ENCODE measurements around the gene STAC2.

Gene STAC2

GRCh38 chr17:39235555-39236449 is 10.1 kb upstream of the STAC2 start:
- in situ Hi-C loops (cut with HindIII; ENCODE audit: low sequenced_read_pairs): no loop called here

- in situ Hi-C loops (cut with HindIII; ENCODE audit: low sequenced_read_pairs): no loop called here
These were observed 6.1 kb upstream of the STAC2 start for GRCh38 chr17:39231591-39232551.

- in situ Hi-C loops (cut with HindIII; ENCODE audit: low sequenced_read_pairs): no loop called here
These were observed 5.4 kb upstream of the STAC2 start for GRCh38 chr17:39231091-39231561.

GRCh38 chr17:39230361-39230760 is 4.6 kb upstream of the STAC2 start:
- in situ Hi-C loops (cut with HindIII; ENCODE audit: low sequenced_read_pairs): no loop called here

- in situ Hi-C loops (cut with HindIII; ENCODE audit: low sequenced_read_pairs): no loop called here
These were observed 3.6 kb upstream of the STAC2 start for GRCh38 chr17:39229274-39229913.

- in situ Hi-C loops (cut with HindIII; ENCODE audit: low sequenced_read_pairs): no loop called here
These were observed 1.7 kb upstream of the STAC2 start for GRCh38 chr17:39227364-39227919.

- in situ Hi-C loops (cut with HindIII; ENCODE audit: low sequenced_read_pairs): no loop called here
These were observed 376 bp upstream of the STAC2 start for GRCh38 chr17:39225959-39226683.

- in situ Hi-C loops (cut with HindIII; ENCODE audit: low sequenced_read_pairs): no loop called here
These were observed 902 bp downstream of the STAC2 start for GRCh38 chr17:39224778-39225307.

GRCh38 chr17:39223907-39224777 is 1.6 kb downstream of the STAC2 start:
- in situ Hi-C loops (cut with HindIII; ENCODE audit: low sequenced_read_pairs): no loop called here

- in situ Hi-C loops (cut with HindIII; ENCODE audit: low sequenced_read_pairs): no loop called here
These were observed 2.6 kb downstream of the STAC2 start for GRCh38 chr17:39222866-39223834.

GRCh38 chr17:39222151-39222550 is 3.6 kb downstream of the STAC2 start:
- in situ Hi-C loops (cut with HindIII; ENCODE audit: low sequenced_read_pairs): no loop called here

- in situ Hi-C loops (cut with HindIII; ENCODE audit: low sequenced_read_pairs): no loop called here
These were observed 4.2 kb downstream of the STAC2 start for GRCh38 chr17:39221572-39221971.

GRCh38 chr17:39219647-39220154 is 6.0 kb downstream of the STAC2 start:
- in situ Hi-C loops (cut with HindIII; ENCODE audit: low sequenced_read_pairs): no loop called here

- in situ Hi-C loops (cut with HindIII; ENCODE audit: low sequenced_read_pairs): no loop called here
These were observed 6.8 kb downstream of the STAC2 start for GRCh38 chr17:39218906-39219305.

GRCh38 chr17:39217734-39218369 is 7.9 kb downstream of the STAC2 start:
- in situ Hi-C loops (cut with HindIII; ENCODE audit: low sequenced_read_pairs): no loop called here

GRCh38 chr17:39213852-39214251 is 11.9 kb downstream of the STAC2 start:
- in situ Hi-C loops (cut with HindIII; ENCODE audit: low sequenced_read_pairs): no loop called here
